Endometrial microvascular endothelial cells (primary cell): ENCODE data around the gene GRK3. TPM values are rescaled to one million over a fixed set of nuclear protein-coding genes. Genes with fewer than 3 reads are reported as not detected.

ENCODE experiments used
- in situ Hi-C: cut with HindIII; loops from 2 replicates; pipeline ENCODE4 v1.10.0; 2017; ENCODE audit warnings: low sequenced_read_pairs, low pct_unique_long_range_greater_than_20kb; ENCODE audit errors: inconsistent ontology term
- total RNA-seq: library from RNA; depleted of rRNA; stranded (reverse); fragments of >200 nt; gene quantifications from one replicate; pipeline ENCODE4 v1.2.3, GENCODE V29; 2015; ENCODE audit errors: inconsistent ontology term

Gene GRK3
- total RNA-seq, 1 donor from 2014 or later: 0.46 TPM

DNA sequence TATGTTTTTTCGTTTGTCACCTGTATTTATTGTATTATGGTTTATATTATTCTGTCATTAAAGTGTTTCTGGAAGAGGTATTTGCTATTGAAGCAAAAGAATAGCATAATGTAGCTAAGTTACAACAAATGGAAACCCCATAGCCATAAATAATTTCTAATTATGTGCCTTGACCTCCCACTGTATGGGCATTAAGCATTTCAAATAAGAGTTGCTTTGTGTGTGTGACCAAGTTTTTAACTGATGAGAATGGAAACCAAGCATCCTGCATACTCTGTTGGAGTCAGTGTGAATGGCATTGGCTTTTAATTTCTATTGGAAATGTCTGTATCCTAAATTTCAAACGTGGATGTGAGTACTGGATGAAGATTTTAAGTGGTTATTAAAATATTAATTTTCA, 115.6 kb downstream of the GRK3 start:
- in situ Hi-C loops: no loop called here

DNA sequence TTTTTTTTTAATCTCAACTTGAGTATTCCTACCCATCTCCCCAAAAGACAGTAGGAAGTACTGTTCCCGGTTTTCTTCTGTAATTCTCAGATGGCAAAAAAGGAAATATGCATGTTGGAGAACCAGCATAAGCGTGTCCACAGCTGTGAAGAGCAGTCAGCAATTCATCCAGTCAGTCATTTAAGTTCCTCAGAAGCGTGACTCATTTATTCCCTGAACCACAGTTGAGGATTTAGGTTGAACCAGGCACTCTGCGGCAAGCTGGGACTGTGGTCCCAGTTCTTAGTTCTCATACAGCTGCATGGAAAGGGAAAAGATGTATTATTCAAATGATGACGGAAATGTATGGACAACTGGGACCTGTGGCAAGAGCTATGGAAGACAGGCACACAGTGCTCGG, 116.5 kb downstream of the GRK3 start:
- in situ Hi-C loops: no loop called here

DNA sequence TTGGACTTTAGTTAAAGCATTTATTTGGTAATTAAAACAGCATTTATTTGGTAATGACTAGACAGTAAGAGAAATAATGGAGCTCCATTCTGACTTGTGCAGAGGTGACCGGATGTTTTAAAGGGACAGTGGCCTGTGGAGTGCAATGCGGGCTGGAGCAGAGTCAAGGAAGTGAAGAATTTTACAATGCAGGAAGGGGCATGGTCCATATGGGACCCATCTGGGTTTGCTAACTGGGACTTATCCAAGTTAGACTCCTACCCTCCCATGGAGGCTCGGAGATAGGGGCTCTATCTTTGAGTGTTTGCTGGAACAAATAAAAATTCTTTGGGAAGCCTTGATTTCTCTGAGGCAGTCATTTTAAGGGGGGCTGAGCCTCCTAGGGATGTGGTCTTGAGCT, 117.6 kb downstream of the GRK3 start:
- in situ Hi-C loops: no loop called here

DNA sequence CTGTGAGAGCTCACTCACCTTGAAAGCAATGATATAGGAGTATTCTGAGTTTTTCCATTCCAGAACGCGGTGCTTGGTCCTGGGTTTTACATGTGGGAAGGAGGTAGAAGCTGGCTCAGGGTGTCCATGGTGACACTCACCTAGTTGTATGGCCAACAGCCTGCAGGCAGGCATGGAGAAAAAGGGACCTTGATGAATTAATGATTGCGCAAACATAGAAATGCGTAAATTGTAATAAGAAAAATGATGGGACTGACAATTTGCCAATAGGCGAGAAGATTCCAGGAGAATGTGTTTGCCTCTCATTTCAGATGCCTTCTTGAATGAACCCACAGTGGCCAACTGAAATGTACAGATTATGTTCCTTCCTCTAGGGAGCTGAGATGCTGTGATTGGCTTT, 124.2 kb downstream of the GRK3 start:
- in situ Hi-C loops: no loop called here

DNA sequence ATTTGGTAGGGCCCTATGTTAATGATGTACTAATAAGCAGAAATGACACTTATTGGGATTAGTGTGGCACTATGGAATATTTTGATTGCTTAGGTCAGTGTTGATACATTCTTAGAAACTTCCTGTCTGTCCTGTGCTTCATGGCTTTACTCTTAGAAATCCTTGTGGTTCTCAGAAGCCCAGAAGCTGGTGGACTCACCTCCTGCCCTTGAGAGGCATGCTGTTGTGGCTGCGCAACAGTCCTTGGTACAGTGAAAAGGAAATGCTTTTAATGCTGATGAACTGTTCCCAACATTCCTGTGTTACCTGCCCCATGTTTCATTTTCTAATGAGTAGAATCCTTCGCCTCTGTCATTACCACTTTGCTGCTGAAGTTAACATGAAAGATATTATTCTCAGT, 125.2 kb downstream of the GRK3 start:
- in situ Hi-C loops: no loop called here

DNA sequence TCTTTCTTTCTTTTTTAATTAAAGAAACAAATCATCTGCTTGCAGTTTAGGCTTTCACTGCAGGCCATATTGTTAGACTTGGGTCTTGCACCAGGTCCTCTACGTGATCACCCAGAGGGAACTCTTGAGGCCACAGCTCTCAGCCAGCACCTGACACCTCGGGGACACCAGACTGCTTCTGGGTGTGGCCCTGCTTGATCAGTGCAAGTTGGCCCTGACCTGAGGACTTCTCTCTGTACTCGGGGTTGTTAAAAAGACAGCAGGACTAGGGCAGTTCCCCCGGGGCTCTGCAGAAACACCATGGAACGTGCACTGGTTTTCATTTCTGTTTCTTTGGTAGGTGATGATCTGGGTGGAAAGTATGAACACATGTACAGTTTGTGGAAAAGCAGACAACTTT, 126.3 kb downstream of the GRK3 start:
- in situ Hi-C loops: no loop called here

DNA sequence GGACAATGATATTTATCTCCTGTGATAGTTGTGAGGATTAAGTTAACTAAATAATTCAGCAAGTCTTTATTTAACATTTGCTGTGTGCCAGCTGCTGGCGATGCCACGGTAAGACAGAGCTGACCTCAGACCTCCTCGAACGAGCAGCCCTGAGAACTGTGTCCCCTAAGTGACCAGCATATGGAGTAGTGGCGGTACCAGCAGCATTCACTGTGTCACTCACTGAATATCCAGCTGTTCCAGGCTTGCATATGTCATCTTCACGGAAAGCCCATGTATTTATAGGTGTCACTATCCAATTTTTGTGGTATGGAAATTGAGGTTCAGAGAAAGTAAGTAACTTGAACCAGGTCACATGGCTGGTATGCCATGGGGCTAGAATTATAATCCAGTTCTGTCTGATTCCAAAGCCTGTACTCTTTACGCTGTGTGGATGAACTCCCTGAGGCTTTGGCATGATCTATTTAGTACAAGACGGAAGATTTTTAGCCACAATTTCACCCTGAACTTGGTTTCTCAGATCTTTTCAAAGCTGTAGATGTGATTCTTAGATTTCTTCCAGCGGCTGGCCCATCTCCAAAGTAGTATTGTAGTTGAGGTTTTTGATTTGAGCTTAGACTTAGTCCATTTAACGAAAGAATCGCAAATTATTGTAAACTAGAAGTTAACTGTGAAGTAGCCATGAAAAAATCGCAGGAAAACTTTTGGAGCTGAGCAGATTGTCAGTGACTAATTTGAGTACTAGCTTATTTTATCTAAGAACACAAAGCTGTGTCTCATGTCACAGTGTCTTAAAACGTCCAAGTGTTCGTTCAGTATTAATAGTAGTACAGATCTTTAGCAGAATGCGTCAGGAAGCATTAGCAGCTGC, 128.2 kb downstream of the GRK3 start:
- in situ Hi-C loops: no loop called here

DNA sequence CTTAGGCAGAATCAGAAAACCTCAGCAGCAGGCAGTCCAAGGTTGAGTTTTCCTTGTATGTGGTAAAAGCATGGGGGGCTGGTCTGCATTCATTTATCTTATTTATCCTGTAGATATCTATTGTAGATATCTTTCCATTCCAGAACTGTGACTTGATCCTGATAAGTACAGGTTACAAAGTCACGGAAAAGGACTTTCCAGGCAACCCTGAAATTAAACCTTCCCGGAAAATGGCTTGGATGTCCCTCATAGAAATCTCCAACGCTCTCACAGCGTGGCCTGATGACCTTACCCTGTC, 128.7 kb downstream of the GRK3 start:
- in situ Hi-C loops: no loop called here

DNA sequence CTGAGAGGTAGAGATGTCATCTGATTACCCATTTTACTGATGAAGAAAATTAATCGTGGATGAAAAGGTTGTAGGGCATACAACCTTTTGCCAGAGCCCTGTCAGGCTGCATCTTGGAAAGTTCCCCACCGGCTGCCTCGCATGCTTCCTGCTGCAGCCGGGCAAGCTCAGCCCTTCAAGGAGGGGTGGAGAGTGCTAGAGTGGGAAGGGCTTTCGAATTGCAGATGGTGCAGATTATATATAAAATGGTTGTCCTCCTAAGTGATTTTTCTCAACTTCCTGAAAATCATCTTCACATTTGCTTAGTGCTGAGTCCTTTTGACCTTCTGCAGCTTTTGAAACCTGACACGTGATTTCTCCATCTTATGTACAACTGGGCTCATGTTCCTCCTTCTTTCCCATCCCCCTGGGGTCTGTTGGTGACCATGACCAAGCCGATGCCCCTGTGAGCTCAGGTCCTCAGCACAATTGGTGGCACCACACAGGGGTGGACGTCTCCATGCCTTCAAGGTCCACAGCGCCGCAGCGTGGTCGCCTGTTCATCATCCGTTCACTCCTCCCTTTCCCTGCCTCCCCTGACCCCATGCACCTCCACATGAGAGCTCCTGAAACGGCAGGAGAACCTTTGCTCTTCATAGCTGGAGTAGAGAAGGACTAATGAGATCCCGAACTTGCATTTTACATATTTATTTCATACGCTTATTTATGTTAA, 129.9 kb downstream of the GRK3 start:
- in situ Hi-C loops: no loop called here

DNA sequence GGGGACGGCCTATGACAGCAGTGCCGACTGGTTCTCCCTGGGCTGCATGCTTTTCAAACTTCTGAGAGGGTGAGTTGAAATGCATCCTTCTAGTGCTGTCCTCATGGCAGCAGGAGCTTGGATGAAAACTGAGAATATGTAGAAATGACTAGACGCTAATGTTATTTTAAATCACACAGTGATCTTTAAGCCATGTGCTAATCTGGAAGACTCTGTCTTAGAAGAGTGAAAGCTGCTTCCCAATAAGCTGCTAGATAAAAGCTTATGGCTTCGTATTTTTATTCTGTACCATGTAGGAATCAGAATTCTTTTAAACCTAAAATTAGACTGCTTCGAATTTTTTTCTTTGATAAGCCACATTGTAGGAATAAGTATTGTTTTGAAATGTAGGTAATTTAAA, 130.7 kb downstream of the GRK3 start:
- in situ Hi-C loops: no loop called here

DNA sequence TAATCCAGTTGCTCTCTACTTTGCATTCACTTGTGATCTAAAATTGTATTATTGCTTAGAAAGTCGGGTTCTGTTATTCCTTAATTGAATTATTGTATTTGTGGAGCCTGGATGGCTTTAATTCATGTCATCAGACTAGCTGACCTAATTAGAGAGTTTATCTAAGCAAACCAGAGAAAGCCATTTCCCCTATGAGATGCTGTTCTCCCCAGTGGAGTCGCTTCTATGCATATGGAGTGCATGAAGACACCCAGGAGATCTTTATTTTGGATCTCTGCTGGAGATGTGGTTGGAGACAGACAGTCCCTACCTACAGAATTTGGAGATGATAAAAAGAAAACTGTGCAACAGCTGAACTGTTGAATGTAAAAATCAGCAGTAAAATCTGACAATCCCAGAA, 132.3 kb downstream of the GRK3 start:
- in situ Hi-C loops: no loop called here

DNA sequence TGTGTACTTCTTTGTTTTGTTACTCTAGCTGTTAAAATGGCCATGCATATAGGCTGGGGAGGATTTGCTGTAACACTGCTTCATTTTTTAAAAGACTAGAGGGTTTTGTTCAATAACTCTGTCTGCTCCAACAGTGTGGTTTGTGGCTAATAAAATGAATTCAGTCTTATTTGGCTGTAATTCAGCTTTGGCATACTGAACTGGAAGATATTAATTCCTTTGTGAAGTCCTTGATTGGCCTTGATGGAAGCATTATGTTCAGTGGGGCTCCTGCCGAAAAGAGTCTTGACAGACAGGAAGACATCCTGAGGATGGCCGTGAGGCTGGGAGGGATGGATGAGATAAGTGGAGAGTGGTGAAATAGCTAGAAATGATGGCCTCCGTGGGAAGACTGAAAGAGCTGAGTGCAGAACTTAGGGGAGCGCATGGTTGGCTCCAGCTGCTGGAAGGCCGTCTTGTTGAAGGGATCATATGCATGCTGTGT, 132.7 kb downstream of the GRK3 start:
- in situ Hi-C loops: no loop called here

DNA sequence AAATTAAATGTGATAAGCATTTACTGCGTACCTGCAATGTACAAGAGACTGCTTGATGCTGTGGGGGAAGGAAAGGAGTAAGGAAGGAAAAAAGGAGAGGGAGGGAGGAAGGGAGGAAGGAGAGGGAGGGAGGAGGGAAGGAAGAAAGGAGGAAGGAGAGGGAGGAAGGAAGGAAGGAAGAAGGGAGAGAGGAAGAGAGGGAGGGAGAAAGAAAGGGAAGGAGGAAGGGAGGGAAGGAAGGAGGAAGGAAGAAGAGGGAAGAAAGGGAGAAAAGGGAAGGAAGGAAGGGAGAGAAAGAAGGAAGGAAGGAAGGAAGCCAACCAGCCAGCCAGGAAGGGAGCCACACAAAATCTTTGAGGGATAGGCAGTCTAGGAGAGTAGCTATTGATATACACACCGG, 133.5 kb downstream of the GRK3 start:
- in situ Hi-C loops: no loop called here

DNA sequence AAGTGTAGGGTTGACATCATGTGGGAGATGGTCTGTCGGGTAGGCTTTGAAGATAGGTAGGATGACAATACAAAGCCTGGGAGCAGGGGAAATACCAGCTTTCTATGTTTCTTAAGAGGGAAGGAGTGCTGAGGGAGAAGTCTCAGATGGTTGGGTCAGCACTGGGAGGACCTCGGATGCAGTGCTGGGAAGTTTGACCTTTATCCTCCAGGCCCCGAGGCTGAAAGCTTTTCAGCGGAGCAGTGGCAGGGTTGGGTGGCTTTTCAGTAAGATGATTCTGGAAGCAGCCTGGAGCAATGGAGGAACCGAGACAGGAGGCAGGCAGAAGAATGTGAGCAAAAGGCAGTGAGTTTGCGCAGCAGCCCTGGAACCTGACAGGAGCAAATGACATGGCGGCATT, 134.0 kb downstream of the GRK3 start:
- in situ Hi-C loops: no loop called here

DNA sequence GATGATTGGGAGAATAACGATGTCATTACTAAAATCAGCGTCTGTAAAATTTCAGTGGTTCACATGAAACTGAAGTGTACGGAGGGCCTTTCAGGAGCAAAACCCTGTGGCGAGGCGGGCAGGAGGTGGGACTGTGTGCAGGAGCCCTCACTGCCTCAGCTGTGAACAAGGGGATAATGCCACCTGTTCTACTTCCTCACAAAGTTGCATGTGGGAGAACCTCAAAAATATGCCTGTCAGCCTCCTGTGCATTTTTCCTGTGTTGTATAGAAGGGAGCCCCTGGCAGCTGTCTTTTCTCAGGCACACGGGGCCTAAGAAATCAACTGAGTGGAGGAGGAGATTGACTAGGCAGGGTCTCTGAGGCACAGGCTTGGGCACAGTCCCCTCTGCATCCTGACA, 134.5 kb downstream of the GRK3 start:
- in situ Hi-C loops: no loop called here

DNA sequence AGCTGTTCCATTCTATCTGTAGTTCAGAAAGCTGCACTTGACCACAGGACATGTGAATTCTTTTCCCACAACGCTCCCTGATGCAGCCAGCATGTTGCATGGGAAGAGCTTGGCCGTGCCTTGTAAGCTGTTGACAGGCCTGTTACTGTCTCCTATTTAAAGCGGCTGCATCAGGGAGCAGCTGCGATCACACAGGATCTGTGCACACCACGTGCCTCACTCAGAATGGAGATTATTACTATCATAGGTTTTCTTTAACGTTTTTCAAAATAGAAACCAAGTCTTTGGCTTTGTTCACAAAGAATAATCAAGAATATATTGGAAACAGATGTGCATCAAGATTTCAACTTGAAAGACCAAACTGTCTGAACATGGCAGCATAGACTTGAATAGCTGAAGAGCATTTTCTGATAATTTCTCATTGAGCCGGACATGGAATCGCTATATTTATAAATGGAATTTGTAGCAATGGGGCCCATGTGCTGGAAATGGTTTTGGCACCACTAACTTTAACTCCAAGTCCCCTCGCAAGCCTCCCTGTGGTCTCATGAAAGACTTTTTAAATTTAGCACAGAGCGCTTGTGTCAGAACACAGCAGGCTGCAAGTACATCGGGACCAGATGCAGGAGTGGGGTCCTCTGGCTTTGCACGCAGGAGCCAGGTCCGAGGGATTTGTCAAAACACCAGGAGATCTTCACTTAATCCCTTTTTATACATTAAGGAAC, 136.7 kb downstream of the GRK3 start:
- in situ Hi-C loops: no loop called here

DNA sequence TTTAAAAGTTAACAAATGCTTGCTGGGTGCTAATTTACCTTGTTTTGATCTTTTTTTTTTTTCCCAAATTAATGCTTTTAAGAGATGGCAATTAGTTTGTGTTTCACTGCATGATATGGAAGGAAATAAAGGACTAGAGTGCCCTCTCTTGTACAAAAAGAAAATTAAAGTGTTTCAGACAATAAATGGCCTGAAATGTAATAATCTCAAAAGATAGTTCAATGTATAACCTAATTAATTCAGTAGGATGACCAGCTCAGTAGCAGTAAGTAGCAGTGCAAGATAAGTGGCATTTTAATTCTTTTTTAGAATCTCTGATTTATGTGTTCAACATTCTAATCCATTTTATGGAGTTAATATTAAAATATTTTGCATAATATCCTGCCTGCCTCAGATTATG, 137.6 kb downstream of the GRK3 start:
- in situ Hi-C loops: no loop called here

DNA sequence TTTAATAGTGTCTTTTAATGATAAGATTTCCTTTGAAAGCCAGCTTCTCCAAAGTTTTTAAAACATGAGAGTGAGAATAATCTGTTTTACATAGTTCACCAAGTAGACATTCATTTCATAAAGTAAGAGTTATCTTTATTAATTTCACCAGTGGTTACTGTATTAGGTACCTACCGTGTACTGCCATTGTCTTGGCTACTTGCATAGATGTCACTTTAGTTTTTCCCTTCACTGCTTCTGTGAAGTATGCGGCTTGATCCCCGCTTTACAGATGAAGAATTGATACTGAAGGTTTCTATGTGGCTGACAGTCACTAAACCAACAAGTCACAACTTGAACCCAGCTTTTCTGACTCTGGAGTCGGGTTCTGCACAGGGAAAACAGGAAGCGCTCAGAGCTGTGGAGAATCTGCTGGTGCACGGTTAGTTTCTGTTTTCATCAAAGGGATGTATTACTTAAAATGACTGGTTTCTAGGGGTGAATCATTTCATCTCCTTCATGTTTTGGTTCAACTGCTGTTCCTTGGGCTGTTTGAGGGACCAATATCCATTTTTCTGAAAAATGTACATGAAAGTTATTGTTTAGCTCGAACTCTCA, 138.2 kb downstream of the GRK3 start:
- in situ Hi-C loops: no loop called here

DNA sequence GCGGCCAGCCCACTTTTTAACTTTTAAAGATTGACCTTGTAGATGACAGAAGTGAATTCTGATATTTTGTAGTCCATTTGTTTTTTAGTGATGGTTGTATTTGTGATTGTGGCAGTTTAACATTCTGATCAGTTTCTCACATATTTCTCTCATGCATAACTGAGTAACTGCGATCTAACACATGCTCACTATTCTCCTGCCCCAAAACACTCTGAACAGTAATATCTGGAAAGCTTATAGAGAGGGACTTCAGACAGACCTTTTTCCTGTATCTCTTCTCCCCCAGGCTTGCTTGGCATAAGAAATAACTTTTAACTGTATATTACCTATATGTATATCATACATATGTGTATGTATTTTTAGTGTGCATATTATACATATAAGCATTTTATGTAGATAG, 140.2 kb downstream of the GRK3 start:
- in situ Hi-C loops: no loop called here

DNA sequence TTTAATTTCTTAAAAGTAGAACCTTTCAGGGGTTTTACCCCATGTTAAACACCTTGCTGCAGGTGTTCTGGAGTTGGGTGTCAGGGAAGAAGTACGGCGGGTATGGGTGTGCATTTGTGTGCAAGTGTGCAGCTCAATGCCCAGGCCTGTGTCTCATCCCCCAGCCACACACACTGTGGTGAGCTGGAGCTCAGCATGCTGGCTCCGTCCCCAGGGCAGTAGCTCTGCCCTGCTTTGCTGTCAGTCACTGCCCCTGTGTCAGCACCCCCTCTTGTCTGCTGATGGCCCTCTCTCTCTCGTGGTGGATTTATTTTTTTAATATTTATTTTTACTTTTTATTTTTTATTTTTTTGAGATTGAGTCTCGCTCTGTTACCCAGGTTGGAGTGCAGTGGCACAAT, 141.7 kb downstream of the GRK3 start:
- in situ Hi-C loops: no loop called here
